Astrocyte of the spinal cord (primary cell): Measurements from ENCODE around the gene TSNAXIP1.

Experiments
- DNase-seq: peaks from one replicate; pipeline ENCODE4 v3.0.0; 2011; ENCODE audit warnings: low read depth, low spot score
- H3K4me3 ChIP-seq: 2 replicates; pipeline ENCODE4 v1.5.1; 2011; ENCODE audit warnings: low read depth, mild to moderate bottlenecking, low read length, moderate library complexity
- in situ Hi-C: cut with HindIII; loops from 2 replicates; pipeline ENCODE4 v1.10.0; 2017; ENCODE audit warnings: low sequenced_read_pairs
- TF ChIP-seq, protein P1 (sequence below): IDR thresholded peaks from 2 replicates; pipeline ENCODE4 v1.5.1; 2012; ENCODE audit warnings: low read depth, mild to moderate bottlenecking, low read length, inconsistent platforms

TSNAXIP1 gene

DNA sequence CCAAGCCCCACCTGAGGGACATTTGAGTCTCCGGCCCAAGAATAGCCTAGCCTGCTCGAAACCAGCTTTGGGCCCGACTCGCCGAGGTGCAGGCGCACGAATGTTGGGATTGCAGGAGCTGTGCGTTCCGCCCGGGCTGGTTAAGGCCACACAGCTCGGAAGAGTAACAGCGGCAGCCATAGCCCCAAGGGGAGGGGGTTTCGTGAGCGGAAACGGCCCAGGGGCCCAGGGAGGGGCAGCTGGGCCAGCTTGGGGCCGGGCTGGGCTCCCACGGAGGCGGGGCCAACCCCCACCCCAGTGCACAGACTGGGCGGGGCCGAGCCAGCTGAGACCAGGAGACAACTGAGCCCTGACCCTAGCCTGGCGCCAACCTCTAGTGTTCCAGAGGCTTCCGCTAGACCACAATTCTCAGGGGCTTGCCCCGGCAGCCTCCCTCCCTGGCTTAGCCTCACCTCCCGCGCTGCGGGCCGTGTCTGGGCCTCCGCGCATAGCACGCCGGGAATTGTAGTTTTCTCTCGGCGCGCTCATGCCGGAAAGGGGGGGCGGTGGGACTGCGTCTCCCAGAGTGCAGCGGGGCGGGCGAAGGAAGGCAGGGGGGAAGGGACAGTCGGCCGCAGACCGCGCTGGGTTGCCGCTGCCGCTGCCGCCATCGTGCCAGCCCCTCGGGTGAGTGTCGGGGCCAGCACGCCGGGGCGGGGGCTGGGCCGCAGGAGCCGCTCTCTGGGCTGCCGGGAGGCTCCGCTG lies 39.8 kb downstream of the TSNAXIP1 start, which contains the start of gene NUTF2:
Gene NUTF2, plus strand, starts transcription at position 614 of the 744 bp plus-strand sequence. CDS start 18,198 bp downstream, outside the sequence.
- in situ Hi-C loops = no loop called here
- DNase-seq = peak; percentile 94
- H3K4me3 ChIP-seq = peak within 1 kb of the TSS; percentile 78
- TF ChIP-seq, protein P1, sequence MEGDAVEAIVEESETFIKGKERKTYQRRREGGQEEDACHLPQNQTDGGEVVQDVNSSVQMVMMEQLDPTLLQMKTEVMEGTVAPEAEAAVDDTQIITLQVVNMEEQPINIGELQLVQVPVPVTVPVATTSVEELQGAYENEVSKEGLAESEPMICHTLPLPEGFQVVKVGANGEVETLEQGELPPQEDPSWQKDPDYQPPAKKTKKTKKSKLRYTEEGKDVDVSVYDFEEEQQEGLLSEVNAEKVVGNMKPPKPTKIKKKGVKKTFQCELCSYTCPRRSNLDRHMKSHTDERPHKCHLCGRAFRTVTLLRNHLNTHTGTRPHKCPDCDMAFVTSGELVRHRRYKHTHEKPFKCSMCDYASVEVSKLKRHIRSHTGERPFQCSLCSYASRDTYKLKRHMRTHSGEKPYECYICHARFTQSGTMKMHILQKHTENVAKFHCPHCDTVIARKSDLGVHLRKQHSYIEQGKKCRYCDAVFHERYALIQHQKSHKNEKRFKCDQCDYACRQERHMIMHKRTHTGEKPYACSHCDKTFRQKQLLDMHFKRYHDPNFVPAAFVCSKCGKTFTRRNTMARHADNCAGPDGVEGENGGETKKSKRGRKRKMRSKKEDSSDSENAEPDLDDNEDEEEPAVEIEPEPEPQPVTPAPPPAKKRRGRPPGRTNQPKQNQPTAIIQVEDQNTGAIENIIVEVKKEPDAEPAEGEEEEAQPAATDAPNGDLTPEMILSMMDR = no peak

DNA sequence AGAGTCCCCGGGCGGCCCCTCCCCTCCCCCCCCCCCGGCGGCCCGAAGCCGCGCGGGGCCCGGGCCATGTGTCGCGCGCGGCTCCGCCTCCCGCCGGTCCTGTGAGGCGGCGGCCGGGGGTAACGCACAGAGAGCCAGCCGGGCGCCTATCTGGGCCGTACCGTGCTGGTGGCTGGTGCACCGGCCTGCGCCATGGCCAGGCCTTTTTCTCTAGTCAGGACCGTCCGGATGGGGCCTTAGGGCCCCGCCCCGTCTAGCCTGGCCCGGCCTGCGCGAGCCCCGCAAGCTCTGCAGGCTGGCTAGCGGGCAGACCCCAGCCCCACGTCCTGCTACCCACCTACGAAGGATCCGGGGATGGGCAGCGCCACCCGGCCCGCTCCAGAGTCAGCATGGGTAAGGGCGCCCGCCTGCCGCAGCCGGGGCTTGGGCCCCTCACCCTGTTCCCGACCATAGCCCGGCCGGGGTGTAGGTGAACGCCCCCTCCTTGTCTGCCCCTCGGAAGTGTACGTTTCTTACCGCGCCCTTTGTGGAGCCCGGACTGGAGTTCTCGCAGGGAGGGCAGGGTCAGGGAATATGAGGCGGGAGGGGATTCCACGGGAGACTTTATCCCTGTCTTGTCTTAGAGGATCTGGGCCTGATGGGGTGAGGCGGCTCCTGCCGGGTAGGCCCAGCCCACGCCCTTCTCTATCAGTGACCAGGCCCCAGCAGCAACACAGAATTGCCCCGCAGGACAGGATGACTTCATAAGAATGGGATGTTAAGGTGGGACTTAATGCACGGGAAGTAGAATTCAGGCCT lies 40.6 kb downstream of the TSNAXIP1 start, which contains the start of gene CENPT:
Gene CENPT, minus strand, starts transcription at position 630 of the 798 bp plus-strand sequence. CDS start 13,834 bp downstream, outside the sequence.
- H3K4me3 ChIP-seq = peak within 1 kb of the TSS; percentile 78
- in situ Hi-C loops = no loop called here
- peak; percentile 61 for DNase-seq
- TF ChIP-seq, protein P1 = no peak

DNA sequence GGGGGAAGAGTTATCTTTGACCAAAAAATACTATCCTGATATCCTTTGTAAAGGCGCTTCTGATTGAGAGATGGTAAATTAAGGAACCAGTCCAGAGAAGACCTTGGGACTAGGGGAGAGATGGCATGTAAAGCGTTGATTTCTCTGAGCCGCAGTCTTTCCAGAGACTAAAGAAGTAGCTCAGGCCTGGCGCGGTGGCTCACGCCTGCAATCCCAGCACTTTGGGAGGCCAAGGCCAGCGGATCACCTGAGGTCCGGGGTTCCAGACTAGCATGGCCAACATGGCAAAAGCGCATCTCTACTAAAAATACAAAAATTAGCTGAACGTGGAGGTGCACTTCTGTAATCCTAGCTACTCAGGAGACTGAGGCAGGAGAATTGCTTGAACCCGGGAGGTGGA lies 41.4 kb downstream of the TSNAXIP1 start:
- H3K4me3 ChIP-seq = peak overlapping the region; percentile 78
- TF ChIP-seq, protein P1 = no peak
- DNase-seq = no peak
- in situ Hi-C loops = no loop called here

GRCh38 chr16:67853670-67854069 lies 47.0 kb downstream of the TSNAXIP1 start:
- no peak for DNase-seq
- H3K4me3 ChIP-seq = no peak overlapping the region
- TF ChIP-seq, protein P1 = no peak
- in situ Hi-C loops = no loop called here

DNA sequence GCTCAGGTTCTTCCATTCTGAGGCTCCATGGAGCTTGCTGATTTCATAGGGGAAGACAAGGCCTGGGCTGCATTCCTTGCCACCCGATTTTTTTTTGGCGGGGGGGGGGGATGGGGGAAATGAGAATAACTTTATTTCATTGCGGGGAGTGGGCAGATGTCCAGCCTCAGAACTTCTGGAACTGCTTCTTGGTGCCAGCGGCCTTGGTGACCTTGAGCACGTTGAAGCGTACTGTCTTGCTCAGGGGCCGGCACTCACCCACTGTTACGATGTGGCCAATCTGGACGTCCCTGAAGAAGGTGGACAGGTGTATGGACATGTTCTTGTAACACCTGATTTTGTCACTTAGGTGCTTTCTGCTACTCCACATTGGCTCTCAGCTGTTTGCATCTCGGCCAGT lies 49.1 kb downstream of the TSNAXIP1 start:
- no peak for DNase-seq
- no peak overlapping the region for H3K4me3 ChIP-seq
- TF ChIP-seq, protein P1 = no peak
- in situ Hi-C loops = no loop called here

- H3K4me3 ChIP-seq = no peak overlapping the region
- DNase-seq = no peak
- in situ Hi-C loops = no loop called here
- TF ChIP-seq, protein P1 = no peak
Measured at GRCh38 chr16:67856927-67857546, 50.3 kb downstream of the TSNAXIP1 start.
